ENCODE measurements around the gene RB1.
A peak's percentile ranks its signal among the peaks of the same experiment; 100 is the strongest.

The RB1 gene

DNA sequence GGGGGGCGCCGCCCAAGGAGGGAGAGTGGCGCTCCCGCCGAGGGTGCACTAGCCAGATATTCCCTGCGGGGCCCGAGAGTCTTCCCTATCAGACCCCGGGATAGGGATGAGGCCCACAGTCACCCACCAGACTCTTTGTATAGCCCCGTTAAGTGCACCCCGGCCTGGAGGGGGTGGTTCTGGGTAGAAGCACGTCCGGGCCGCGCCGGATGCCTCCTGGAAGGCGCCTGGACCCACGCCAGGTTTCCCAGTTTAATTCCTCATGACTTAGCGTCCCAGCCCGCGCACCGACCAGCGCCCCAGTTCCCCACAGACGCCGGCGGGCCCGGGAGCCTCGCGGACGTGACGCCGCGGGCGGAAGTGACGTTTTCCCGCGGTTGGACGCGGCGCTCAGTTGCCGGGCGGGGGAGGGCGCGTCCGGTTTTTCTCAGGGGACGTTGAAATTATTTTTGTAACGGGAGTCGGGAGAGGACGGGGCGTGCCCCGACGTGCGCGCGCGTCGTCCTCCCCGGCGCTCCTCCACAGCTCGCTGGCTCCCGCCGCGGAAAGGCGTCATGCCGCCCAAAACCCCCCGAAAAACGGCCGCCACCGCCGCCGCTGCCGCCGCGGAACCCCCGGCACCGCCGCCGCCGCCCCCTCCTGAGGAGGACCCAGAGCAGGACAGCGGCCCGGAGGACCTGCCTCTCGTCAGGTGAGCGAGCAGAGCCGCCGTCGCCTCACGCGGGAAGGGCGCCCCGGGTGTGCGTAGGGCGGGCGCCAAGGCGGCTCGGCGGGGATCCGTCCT lies at the start of gene RB1:
Gene RB1, plus strand, starts transcription at position 393 of the 784 bp plus-strand sequence. Its CDS starts 162 bp downstream, at position 555.
- peak; percentile 61 for DNase-seq

DNA sequence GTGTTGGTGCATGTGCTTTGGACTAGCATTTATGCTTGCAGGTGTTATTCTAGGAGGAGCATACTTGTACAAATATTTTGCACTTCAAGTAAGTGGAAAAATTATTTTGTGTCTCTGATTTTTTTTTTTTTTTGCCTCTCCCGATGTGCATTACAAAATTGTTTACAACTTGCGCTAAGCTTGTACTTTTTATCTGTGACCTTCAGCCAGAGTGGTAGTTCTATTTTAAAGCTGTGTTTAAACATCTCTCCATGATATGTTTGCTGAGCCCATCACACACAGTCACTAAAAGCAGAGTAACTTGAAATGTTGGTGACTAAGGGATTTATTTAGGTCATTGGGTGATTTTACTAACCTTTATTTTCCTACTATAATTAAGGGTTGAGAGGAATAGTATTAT lies 49.7 kb upstream of the RB1 start:
- no peak for DNase-seq

DNA sequence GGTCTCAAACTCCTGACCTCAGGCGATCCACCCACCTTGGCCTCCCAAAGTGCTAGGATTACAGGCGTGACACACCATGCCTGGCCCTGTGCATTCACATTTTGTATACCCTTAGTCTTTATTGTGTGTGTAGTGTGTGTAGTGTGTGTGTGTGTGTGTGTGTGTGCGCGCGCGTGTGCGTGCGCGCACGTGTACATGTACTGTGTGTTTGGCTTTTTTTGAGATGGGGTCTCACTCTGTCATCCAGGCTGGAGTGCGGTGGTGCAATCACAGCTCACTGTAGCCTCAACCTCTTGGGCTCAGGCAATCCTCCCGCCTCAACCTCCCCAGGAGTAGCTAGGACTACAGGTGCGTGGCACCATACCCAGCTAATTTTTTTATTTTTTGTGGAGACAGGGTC lies 48.5 kb upstream of the RB1 start:
- DNase-seq, result no peak

DNA sequence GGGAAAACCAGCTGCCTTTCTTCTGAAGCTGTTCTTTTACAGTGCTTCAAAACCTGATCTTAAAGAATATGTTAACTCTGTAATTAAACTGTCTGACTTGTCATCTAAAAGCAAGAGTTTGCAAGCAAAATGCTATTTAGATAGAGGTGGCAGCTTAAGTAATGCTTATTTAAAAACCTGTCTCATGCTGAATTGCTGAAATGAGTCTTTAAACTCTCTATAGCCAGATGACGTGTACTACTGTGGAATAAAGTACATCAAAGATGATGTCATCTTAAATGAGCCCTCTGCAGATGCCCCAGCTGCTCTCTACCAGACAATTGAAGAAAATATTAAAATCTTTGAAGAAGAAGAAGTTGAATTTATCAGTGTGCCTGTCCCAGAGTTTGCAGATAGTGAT lies 47.6 kb upstream of the RB1 start:
- no peak for DNase-seq

DNA sequence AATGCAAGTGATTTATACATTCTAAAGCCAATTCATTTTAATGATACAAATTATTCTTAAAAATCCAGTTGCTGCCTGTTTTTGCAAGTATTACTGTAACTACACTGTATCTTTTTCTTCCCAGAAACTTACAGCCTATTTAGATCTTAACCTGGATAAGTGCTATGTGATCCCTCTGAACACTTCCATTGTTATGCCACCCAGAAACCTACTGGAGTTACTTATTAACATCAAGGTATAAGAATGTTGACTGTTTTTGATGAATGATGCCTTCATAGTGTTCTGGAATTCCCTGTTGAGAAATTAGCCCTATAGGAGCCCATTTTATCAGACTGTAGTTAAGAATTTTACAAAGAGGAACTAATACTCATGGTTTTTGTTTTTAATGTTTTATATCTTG lies 45.5 kb upstream of the RB1 start:
- DNase-seq, result no peak

DNA sequence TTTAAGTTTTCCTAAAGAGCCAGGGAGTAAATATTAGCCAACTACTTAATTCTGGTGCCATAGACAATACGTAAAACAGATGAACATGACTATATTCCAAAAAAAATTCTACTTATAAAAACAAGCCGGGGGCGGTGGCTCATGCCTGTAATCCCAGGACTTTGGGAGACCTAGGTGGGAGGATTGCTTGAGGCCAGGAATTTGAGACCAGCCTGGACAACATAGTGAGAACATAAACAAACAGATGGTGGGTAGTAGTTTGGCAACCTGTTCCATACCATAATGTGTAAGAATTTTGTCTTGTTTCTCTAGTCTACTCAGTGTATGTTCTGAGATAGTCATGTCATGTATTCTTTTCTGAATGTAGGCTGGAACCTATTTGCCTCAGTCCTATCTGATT lies 45.1 kb upstream of the RB1 start:
- DNase-seq, result no peak

DNA sequence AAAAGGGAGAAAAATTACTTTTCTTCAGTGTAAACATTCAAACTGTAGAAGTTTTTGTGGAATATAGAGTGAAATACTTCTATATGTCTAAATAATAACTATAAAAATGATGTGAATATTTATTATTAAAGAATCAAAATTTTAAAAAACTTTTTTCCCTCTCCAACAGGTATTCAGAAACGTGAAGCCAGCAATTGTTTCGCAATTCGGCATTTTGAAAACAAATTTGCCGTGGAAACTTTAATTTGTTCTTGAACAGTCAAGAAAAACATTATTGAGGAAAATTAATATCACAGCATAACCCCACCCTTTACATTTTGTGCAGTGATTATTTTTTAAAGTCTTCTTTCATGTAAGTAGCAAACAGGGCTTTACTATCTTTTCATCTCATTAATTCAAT lies 42.6 kb upstream of the RB1 start:
- no peak for DNase-seq

DNA sequence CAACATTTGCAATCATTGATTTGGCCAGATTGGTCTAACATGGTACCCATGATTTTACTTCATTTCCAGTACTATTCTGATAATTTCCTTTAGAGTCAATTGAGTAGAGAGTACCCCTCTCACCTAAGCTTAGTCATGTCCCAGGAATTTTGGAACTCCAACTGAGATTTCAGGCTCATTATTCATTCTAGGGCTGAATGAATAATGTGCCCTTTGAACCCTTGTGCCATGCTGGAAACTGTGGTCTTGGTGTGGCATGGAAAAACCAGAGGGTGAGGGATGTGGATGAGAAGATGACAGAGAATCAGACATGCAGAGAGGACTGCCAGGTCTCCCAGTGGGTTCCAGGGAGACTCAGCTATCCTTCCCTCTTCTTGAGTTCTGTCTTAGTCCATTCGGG lies 40.4 kb upstream of the RB1 start:
- no peak for DNase-seq

DNA sequence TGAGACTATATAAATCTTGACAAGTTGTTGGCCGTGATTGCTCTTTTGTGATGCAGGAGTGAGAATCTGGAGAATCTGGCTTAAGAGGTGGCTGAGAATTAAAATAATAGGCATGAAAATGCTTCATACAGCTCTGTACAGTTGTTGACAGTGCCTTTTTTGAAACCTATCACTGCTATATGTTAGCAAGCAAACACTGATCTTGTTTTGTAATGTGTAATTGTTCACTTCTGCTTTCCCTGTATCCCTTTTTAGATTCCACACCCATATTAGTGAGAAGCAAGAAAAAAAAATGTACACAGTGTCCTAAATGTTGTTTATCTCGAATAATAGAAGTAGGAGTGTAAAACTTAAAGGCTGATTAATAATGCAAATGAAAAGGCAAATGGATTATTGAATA lies 39.5 kb upstream of the RB1 start:
- DNase-seq, result no peak

DNA sequence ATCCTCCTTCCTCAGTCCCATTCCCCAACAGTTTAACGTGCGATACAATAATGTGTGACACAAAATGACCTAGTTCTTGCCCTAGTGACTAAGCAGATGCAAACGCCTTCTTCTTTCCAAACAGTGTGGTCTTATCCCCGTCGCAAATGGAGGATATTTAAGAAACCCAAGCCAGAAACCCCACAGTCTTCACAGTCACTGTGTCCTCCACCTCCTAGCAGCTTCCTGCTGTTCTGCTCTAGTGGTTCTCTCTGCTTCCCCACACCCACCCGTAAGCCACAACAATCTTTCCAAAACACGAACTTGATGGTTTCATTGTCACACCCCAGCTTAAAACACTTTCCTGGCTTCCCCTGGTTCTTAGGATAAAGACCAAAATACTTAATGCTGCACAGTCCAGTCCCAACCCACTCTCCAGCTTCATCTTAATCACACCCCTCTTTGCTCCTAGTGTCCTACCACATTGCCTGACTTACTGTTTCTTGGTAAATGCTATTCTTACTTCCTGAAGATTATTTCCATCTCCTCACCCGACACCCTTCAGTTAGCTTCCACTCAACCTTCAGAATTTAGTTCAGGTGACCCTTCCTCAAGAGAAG lies 38.2 kb upstream of the RB1 start:
- DNase-seq, result no peak

DNA sequence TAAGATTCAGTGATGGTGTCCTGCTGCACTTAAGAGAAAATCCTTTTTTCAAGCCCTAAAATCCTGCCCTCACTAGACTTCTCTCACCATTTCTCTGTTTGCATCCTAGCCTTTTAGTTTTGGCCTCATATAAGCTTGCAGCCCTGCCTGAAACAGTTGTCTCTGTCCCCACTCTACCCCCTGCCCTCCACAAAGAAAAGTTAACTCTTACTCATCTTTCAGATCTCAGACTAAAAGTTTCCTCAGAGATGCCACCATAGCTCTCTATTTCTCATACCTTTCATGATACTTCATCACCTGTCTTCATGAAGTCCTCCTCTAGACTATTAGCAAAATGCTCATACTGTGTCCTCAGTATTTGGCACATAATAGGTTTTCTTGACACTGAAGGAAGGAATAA lies 37.4 kb upstream of the RB1 start:
- DNase-seq, result no peak

DNA sequence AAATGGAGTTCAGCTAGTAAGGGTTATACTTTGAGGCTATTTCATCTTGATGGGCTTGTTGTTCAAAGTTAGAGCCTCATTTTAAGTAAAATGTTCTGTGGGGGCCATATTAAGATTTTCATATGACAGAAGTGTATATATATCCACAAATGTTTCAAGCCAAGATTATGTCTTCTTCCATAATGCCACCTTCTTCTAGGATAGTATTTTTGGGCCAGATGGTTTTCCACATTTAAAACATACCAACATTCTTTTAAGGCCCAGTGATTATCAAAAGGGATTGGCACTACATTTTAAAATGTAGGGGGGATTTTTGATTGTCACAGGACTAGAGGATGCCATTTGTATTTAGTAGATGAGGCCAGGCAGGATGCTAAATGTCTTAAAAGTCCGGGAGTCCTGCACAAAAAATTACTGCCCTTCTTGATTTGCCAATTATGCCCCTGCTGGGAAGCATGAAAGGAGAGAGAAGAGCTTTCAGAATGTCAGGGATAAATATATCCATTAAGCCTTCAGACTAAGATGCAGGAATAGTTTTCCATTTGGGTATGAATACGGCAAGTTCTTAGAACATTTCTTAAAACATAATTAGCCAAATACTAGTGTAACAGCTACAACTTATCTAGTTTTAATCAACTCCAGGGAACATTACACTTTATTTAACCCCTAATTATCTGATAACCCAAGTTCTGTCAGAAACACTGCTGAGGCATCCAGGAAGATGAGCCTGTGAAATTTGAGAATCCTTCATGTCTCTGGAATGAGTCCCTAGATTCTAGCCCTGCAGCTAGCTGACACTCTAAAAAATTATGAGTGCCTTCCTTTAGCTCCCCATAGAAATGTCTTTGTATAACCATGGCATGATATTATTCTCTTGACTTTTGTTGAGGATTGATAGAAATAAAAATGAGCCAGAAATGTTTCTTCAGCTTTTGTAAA lies 36.6 kb upstream of the RB1 start:
- DNase-seq, result no peak

DNA sequence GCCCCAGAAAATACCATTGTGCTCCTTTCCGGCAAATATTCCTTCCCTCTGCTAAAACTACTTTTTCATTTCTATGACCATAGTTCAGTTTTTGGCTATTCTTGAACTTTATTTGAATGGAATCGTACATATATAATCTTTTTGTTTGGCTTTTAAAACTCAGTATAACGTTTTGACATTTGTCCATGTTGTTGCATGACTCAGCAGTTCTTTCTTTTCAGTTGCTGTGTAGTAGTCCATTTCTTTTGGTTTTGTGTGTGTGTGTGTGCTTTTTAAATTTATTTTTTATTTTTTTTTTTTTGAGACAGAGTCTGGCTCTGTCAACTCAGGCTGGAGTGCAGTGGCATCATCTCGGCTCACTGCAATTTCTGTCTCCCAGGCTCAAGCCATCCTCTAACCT lies 35.5 kb upstream of the RB1 start:
- no peak for DNase-seq

DNA sequence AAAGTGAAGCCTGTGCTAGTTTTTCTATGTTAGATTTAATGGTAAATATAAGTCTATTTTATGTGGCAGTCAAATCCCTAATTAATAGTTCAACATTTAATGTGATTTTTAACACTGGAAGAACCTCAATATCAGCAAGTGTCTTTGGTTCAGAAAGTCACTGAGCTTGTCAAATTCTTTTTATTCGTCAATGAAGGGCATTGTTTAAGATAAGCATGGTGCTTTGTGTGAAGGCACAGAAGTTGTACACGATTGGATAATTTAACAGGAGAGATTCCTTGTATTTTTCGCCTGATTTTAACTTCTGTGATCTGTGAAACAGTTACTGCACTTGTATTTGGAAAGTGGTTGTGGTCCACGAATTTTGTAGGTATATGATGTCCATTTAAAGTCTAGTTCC lies 30.2 kb upstream of the RB1 start:
- no peak for DNase-seq

DNA sequence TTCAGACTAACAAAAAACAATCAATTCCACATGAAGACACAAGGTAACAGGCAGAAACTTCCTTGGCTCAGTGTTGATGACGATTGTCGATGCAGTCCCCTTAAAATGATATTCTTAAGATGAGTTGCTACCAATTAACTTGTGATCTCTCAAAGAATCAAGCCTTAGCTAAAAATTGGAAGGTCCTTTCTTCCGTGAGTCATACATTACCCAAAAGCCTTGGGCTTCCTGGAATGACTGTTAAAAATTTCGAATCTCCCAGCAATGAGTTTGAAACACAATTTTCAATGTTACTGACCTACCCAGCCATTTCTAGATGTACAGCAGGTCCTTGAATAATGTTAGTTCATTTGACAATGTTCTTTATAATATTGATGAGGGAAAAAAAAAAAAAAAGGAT lies 28.0 kb upstream of the RB1 start:
- no peak for DNase-seq

DNA sequence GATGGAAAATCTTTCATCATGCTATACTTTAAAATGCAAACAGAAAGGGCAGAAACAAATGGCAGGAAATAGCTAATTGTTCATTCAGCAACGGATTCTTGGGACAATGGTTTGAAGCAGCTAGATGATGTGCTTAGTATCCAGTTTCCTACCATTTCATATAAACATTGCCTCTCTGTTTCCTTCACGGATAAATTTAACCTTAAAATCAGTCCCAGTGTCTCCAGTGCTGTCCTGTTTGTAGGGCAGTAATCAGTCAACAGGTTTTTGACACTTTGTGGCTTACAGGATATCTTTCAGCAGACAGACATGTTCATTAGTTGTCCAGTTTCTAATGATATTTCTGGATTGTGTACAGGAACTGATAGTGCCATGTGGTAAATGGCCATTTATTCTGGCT lies 24.7 kb upstream of the RB1 start:
- no peak for DNase-seq

DNA sequence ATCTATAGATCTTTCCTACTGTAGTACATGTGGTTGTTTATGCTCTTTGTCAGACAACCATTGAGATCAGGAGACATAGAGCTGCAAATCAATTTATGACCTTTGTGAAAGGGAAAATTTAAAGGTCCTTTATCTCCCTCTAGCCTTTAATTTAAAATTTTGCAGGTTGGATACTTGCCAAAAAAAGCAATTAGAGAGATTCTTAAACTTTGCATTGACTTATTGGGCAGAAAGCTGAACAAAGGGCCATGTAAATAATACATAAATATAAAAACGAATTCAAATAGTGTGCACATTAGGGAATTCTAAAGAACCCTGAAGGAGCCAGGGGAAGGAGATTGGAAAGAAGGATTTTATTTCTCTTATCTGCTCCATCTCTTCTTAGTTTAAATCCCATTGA lies 22.0 kb upstream of the RB1 start:
- DNase-seq, result no peak

DNA sequence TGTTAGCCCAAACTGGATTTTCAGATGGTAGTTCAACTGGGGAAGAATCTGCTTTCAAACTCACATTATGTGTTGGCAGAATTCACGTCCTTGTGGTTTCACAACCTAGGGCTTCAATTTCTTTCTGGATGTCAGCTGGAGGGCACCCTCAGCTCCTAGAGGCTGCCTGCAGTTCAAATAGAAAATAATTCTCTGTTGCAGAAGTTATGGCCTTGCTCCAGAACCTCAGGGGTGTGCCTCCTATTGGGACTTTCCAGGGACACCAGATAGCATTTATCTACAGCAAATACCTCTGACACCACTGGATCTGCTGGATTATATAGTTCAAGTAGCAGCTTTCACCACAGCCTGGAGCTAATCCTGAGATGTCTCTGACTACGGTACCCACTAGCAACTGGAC lies 11.8 kb upstream of the RB1 start:
- DNase-seq, result no peak

DNA sequence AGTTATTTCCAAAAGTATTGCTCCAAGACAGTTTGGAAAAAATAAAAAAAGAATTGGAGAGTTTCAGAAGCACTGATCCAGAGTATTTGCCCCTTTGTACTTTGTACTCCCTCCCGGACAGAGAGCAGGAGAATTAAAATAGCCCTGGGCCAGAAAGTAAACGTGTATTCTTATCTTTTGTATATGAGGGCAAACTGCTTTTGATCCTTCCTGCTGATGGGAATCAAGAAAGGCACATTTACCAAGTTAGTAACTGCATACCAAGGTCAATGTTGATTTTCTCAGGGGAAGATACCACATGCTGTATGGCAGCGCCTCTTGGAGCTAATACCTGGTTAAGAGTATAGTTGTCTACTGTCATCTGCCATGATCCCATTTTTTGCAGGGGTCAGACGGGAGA lies 10.9 kb upstream of the RB1 start:
- DNase-seq, result no peak

DNA sequence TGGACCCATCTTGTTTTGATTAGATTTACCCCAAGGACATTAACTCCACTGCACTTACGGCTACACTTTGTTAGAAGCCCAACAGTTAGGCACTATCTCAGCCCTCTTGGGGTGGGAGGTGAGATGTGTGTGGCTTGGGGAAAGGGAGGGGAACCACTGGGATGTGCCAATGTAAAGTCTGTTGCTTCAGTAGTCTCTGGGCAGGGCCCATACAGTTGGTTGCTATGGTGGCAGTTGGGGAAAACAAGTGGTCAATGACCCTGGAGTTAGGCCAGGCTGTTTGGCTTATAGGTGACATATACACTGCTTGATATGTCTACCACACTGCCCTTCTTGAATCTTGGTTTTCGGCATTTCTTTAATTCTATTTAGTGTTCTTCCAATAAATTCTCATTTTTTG lies 8.9 kb upstream of the RB1 start:
- DNase-seq, result no peak

DNA sequence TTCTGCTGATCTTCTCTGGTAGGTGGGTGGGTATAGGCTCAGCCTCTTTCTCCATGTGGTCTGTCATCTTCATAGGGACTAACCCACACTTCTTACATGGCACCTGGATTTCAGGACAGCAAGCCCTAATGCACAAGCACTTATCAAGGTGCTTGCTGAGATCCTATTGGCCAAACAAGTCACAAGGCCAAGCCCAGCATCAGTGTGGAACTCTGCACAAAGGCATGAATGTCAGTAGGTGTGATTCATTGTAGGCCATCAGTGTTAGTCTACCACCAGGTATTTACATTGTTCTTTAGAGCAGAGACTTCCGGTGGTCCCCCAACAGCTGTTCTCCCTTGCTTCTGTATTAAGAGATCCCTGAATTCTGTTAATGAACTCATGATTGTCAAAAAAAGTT lies 8.3 kb upstream of the RB1 start:
- no peak for DNase-seq

DNA sequence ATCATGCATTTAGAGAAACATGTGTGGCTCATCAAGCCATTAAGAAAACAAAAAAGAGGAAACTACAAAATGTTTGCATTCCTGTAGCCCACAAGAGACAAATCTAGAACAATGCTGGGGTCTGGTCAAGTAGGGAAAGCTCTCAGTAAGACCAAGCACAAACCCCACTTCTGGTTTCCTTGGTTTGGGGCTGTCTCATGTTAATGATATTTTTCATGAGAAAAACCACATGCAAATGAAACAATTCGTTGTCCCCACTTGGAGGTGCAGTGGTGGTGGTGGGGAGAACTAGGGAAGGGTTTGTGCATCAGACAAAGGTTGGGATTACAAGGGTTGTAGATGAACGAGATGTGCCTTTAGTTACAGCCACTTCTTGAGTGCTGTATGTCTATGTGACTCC lies 7.0 kb upstream of the RB1 start:
- DNase-seq, result no peak

DNA sequence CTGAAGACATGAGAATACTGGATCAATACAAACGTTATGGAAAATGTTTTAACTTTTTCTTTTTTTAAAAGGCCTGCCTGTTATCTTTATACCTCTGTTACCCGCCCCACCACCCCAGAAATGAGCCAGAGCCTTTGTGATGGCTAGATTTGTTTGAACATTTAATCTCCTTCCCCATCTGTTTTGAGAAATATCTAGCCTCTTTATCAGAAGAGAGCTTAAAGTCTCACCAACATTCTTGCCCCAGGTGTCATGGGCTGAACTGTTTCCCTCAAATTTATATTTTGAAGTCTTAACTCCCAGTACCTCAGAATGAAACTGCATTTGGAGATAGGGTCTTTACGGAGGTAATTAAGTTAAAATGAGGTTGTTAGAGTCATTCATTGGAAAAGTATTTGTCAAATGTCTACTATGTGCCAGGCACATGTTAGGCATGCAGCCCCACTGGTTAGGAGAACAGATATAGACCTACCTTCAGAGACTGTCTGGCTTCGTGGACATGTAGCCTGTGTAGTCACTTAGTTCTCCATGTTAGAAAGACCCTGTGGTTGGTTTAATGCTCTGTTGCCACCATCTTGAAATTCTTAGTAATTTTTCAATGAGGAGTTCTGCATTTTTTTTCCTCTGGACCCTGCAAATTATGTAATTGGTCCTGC lies 6.3 kb upstream of the RB1 start:
- DNase-seq, result no peak

Data from NCI-H446 treated with DMSO at 0.1 percent for 48 hours (cell line).